ENCODE measurements around the gene ADAMTS2. TPM values are rescaled to one million over a fixed set of nuclear protein-coding genes. Genes with fewer than 3 reads are reported as not detected.

ADAMTS2 gene
- total RNA-seq, 1 experiment from 2014 or later = not detected

DNA sequence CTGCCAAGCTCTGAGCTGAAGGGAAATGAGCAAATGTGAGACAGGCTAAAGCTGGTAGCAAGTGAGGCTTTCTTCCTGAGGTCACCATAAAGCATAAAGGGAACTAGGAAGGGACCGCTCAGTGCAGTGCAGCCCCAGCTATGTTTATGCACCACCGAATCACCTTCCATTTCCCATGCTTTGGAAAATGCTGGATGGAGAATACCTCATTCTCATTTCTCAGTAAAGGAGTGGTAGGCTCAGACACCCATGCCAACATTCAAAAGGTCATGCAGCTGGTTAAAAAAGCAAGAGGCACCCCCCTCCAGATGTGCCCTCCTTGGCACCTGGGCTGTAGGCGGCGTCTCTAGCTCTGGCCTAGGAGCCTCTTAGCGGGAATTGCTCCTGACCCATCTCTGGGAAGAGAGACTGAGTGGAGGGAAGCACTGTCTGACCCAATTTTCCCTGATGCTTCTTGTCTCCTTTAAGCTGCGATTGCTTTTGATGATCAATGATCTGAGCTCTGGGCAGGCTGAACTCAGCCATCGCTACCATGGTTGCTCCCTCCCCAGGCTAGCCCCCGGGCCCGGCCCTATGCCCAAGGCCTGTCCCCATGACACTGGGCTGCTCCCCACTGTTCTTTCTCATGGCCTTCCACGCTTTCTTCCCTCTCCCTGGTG lies 226.4 kb downstream of the ADAMTS2 start:
- H3K4me1 Mint-ChIP-seq (ENCODE audit: low read depth, unreplicated experiment) = no peaks in the 10 kb centered on the region
- no peaks in the 10 kb centered on the region for H3K27me3 Mint-ChIP-seq (ENCODE audit: unreplicated experiment)
- no peaks in the 10 kb centered on the region for H3K36me3 Mint-ChIP-seq (ENCODE audit: insufficient read depth, unreplicated experiment)
- CTCF ChIA-PET = no interaction called here
- intact Hi-C loops (cut with micrococcal nuclease; ENCODE audit: unreplicated experiment) = no loop called here
- peaks cover 25% of the 10 kb centered on the region for H3K9me3 Mint-ChIP-seq (ENCODE audit: low read depth, unreplicated experiment)
- no peak for DNase-seq
- no peak overlapping the region for H3K4me3 Mint-ChIP-seq (ENCODE audit: low read depth, unreplicated experiment)
- no TSS peak for BruUV-seq (replicated peaks)
- H3K27ac Mint-ChIP-seq (ENCODE audit: unreplicated experiment) = no peak overlapping the region
- TF ChIP-seq, protein P1, sequence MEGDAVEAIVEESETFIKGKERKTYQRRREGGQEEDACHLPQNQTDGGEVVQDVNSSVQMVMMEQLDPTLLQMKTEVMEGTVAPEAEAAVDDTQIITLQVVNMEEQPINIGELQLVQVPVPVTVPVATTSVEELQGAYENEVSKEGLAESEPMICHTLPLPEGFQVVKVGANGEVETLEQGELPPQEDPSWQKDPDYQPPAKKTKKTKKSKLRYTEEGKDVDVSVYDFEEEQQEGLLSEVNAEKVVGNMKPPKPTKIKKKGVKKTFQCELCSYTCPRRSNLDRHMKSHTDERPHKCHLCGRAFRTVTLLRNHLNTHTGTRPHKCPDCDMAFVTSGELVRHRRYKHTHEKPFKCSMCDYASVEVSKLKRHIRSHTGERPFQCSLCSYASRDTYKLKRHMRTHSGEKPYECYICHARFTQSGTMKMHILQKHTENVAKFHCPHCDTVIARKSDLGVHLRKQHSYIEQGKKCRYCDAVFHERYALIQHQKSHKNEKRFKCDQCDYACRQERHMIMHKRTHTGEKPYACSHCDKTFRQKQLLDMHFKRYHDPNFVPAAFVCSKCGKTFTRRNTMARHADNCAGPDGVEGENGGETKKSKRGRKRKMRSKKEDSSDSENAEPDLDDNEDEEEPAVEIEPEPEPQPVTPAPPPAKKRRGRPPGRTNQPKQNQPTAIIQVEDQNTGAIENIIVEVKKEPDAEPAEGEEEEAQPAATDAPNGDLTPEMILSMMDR (IDR thresholded peaks at IDR 0.05; ENCODE audit: unreplicated experiment) = no peak

DNA sequence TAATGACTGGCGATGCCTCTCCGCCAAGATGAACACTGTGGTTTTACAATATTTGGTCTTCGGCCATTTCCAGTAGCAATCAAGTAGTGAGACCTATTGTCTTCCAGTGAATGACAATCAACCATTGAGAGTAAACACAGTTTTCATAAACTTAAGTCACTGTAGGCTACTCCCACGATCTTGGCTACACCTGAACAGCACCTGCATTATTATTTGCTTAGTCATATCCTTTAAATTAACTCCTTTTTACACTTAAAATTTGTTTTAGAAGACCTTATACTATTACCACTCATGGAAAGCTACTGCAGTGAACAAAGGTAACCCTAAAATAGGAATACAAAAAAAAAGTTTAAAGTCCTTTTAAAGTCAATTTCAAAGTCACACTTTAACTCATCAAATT lies 226.9 kb downstream of the ADAMTS2 start:
- TF ChIP-seq, protein P1 (IDR thresholded peaks at IDR 0.05; ENCODE audit: unreplicated experiment) = no peak
- Mint-ChIP-seq H3K27ac (ENCODE audit: unreplicated experiment) (no peak overlapping the region), H3K4me1 (ENCODE audit: low read depth, unreplicated experiment) (no peaks in the 10 kb centered on the region), H3K27me3 (ENCODE audit: unreplicated experiment) (no peaks in the 10 kb centered on the region), H3K36me3 (ENCODE audit: insufficient read depth, unreplicated experiment) (no peaks in the 10 kb centered on the region), H3K9me3 (ENCODE audit: low read depth, unreplicated experiment) (peaks cover 30% of the 10 kb centered on the region), H3K4me3 (ENCODE audit: low read depth, unreplicated experiment) (no peak overlapping the region)
- BruUV-seq (replicated peaks) = no TSS peak
- CTCF ChIA-PET = no interaction called here
- DNase-seq = no peak
- intact Hi-C loops (cut with micrococcal nuclease; ENCODE audit: unreplicated experiment) = no loop called here

DNA sequence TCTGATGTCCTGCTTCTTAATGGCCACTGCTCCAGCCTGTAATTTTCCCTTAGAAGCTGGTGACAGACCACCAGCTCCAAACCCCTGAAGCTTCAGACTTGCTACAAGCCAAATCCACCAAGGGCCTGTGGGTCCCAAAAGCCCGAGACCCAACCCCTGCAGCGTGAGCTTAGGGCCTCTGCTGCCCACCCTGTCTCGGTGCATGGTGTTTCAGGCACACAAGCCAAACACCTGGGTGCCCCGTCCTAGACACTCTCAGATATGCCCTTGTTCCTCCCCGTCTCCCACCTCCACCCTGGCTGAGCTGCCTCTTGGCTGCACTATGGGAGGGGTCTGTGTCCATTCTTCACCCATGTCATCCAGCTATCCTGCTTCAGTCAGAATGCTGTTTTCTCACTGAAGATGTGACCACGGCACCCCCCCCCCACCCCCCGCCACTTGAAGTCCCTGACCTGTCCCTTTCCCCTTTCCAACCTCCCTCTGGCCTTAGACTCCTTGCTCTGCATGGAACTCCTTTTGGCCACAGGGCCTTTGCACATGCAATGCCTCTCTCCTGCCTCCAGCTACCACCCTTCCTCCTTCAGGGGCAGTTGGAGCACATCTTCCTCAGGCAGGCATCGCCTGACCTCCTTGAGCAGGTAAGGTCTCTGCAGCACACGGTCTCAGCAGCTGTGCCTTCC lies 229.3 kb downstream of the ADAMTS2 start:
- H3K4me1 Mint-ChIP-seq (ENCODE audit: low read depth, unreplicated experiment) = no peaks in the 10 kb centered on the region
- TF ChIP-seq, protein P1 (IDR thresholded peaks at IDR 0.05; ENCODE audit: unreplicated experiment) = no peak
- CTCF ChIA-PET = interaction anchor here (0.6 kb wide), 1 partner anchor 12 kb away, joined by 3 read pairs; no protein-coding TSS in a partner anchor
- no peak overlapping the region for H3K4me3 Mint-ChIP-seq (ENCODE audit: low read depth, unreplicated experiment)
- H3K27me3 Mint-ChIP-seq (ENCODE audit: unreplicated experiment) = no peaks in the 10 kb centered on the region
- intact Hi-C loops (cut with micrococcal nuclease; ENCODE audit: unreplicated experiment) = no loop called here
- H3K27ac Mint-ChIP-seq (ENCODE audit: unreplicated experiment) = no peak overlapping the region
- no peaks in the 10 kb centered on the region for H3K36me3 Mint-ChIP-seq (ENCODE audit: insufficient read depth, unreplicated experiment)
- BruUV-seq (replicated peaks) = no TSS peak
- DNase-seq = no peak
- peaks cover 32% of the 10 kb centered on the region for H3K9me3 Mint-ChIP-seq (ENCODE audit: low read depth, unreplicated experiment)

DNA sequence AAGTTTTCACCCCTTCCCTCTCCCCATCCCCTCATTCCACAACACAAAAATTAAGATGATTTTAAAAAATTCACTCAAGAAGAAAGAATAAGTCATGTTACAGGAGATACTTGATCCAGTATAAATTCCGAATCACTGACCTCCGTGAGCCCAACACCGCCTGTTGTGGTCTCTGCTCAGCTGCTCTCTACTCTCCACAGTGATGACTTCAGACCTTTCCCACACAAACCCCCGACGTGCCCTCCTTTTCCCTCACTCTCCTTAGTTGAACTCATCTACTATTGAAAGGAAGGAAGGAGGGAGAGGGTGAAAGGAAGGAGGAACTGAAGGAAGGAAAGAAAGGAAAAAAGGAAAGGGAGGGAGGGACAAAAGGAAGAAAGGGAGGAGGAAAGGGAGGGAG lies 230.0 kb downstream of the ADAMTS2 start:
- H3K27me3 Mint-ChIP-seq (ENCODE audit: unreplicated experiment) = no peaks in the 10 kb centered on the region
- H3K4me1 Mint-ChIP-seq (ENCODE audit: low read depth, unreplicated experiment) = no peaks in the 10 kb centered on the region
- no peak overlapping the region for H3K27ac Mint-ChIP-seq (ENCODE audit: unreplicated experiment)
- no peak for DNase-seq
- intact Hi-C loops (cut with micrococcal nuclease; ENCODE audit: unreplicated experiment) = no loop called here
- peaks cover 32% of the 10 kb centered on the region for H3K9me3 Mint-ChIP-seq (ENCODE audit: low read depth, unreplicated experiment)
- H3K4me3 Mint-ChIP-seq (ENCODE audit: low read depth, unreplicated experiment) = no peak overlapping the region
- CTCF ChIA-PET = no interaction called here
- BruUV-seq (replicated peaks) = no TSS peak
- TF ChIP-seq, protein P1 (IDR thresholded peaks at IDR 0.05; ENCODE audit: unreplicated experiment) = no peak
- no peaks in the 10 kb centered on the region for H3K36me3 Mint-ChIP-seq (ENCODE audit: insufficient read depth, unreplicated experiment)
